T47D (cell line): Measurements from ENCODE around the gene MLST8.

Source experiments
- DNase-seq, 2 experiments: peaks; one replicate each; pipeline versions ENCODE4 v3.0.0 to v3.0.0-alpha.2; 2011 to 2012; ENCODE audit warnings: low read depth in 1 of 2, low spot score in 1 of 2
- JUND ChIP-seq: IDR thresholded peaks from 2 replicates; pipeline ENCODE4 v1.6.1; 2012; ENCODE audit warnings: low read depth
- in situ Hi-C: cut with HindIII; loops from 2 replicates; pipeline ENCODE4 v1.10.0; 2016; ENCODE audit warnings: low sequenced_read_pairs, low pct_unique_long_range_greater_than_20kb

The MLST8 gene, protein sequence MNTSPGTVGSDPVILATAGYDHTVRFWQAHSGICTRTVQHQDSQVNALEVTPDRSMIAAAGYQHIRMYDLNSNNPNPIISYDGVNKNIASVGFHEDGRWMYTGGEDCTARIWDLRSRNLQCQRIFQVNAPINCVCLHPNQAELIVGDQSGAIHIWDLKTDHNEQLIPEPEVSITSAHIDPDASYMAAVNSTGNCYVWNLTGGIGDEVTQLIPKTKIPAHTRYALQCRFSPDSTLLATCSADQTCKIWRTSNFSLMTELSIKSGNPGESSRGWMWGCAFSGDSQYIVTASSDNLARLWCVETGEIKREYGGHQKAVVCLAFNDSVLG

GRCh38 chr16:2205104-2205966, at the start of gene MLST8:
Gene MLST8 (plus strand): TSS chr16:2205454. CDS start chr16:2206086, 632 bp downstream.
- in situ Hi-C loops = no loop called here
- TF ChIP-seq JUND = no peak
- peak; percentile 92 to 98 for DNase-seq

DNA sequence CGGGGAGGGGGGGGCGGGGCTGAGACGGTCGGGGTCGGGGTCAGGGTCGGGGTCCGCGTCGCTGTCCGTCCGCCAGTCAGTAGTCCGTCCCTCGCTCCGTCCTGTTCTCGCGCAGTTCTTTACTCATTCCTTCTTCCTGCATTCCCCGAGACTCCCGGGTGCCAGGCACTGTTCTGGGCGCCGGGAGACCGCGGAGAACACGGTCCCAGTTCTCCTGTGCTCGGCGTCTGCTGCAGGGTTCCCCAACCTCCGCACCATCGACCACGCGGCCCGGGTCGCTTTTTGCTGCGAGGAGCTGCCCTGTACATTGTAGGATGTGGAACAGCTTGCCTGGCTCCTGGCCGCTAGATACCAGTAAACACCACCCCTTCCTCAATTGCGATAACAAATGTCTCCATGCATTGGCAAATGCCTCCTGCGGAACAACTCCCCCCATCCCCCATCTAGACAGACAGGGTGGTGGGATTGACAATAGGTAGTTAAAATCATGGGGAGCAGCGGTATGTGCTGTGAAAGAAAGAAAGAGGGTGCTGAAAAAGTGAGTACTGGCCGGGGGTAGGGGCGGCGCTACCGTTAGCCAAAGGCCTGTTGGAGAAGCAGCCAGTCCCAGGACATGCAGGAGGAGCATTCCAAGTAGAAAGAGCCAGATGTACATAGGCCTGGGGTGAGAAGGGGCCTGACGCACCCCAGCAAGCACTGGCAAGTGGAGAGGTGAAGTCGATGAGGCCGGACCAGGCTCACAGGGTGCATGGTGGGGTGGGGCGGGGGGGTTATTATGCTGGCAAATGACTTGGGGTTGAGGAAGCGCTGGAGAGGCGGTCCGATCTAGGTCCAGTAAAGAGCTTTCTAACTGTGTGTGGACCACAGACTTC, 49.0 kb upstream of the MLST8 start:
- DNase-seq = peak in 1 of 2 experiments; percentile 31
- TF ChIP-seq JUND = no peak
- in situ Hi-C loops = no loop called here

DNA sequence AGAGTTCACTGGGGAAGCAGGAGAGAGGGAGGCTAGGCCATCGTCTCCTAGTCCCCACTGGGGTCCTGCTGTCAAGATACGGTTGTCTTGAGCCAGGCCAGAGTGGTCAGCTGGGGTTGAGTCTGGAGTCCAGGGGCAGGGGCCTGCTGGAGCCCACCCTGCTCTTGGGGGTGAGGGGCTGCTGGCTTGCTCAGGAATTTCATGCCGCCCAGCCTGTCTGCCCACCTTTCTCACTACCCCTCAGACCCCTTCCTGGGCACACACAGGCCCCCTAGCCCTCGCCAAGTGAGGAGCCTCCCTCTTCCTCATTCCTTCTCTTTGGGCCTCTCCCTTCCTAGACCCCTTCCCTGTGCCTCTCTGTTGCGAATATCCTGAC, 48.4 kb upstream of the MLST8 start:
- in situ Hi-C loops = no loop called here
- no peak for DNase-seq
- no peak for TF ChIP-seq JUND

- no peak for TF ChIP-seq JUND
- in situ Hi-C loops = no loop called here
- DNase-seq = no peak
Measured at GRCh38 chr16:2157480-2158261, 47.6 kb upstream of the MLST8 start.

GRCh38 chr16:2158262-2158638, 47.0 kb upstream of the MLST8 start:
- DNase-seq = no peak
- in situ Hi-C loops = no loop called here
- no peak for TF ChIP-seq JUND

- DNase-seq = no peak
- no peak for TF ChIP-seq JUND
- in situ Hi-C loops = no loop called here
Measured at GRCh38 chr16:2159175-2159838, 45.9 kb upstream of the MLST8 start.

GRCh38 chr16:2160915-2161551, 44.2 kb upstream of the MLST8 start:
- in situ Hi-C loops = no loop called here
- TF ChIP-seq JUND = no peak
- no peak for DNase-seq

GRCh38 chr16:2161911-2162310, 43.3 kb upstream of the MLST8 start:
- in situ Hi-C loops = no loop called here
- no peak for DNase-seq
- TF ChIP-seq JUND = no peak

- TF ChIP-seq JUND = no peak
- in situ Hi-C loops = no loop called here
- DNase-seq = no peak
Measured at GRCh38 chr16:2162676-2163118, 42.6 kb upstream of the MLST8 start.

GRCh38 chr16:2163211-2163881, 41.9 kb upstream of the MLST8 start:
- in situ Hi-C loops = no loop called here
- TF ChIP-seq JUND = no peak

More at GRCh38 chr16:2163211-2163881, 41.9 kb upstream of the MLST8 start:
- no peak for DNase-seq
